ENCODE measurements around the gene TMED5. TPM values are rescaled to one million over a fixed set of nuclear protein-coding genes. Genes with fewer than 3 reads are reported as not detected.
A peak's percentile ranks its signal among the peaks of the same experiment; 100 is the strongest.
"Not testable (repeated sequence)": the region's sequence is repeated elsewhere in the genome, so short reads cannot be mapped to it uniquely, and the experiment has no call there.

Gene TMED5
- total RNA-seq (2014; rRNA removed; shearing (Covaris generic)): 115 and 123 TPM in 2 replicates

DNA sequence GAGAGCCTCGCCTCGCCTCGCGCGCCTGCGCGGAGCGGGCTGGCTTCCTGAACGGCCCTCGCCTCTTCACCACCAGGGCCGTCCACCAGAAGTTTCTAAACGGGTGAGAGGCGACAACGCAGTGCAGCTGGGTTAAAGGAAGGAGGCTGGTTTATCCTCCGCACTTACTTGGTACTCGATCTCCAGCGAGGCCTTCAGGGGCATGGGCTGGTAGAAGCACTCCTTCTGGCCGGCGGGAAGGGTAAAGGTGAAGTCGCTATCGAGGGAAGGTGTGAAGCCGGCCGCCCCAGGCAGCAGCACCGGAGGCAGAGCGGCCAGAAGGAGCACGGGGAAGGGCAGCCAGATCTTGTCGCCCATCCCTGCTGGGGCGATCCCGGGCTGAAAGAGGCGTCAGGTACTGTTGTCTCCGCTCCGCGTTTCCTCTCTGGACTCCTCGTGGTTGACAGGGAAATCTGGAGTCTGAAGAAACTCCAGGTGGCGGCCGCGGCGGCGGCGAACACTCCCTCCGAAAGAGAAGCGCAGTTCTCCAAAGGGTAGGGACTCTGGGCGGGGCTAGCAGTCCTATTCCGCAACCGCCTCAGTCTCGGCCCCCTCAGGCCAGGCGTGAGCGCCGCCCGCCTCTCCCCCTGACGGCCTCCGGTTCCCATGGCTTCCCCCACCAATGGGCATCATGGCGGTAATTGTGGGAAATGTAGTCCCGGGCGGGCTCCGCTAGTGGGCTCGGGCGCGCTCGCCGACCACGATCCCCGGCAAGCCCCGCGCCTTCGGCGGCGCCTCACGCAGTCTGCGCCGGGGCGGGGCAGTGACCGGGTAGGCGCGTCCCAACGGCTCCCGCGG is at the start of gene TMED5:
Gene TMED5 (minus strand): TSS at position 528 of the 837 bp plus-strand sequence. CDS start 171 bp downstream, at position 357.
- DNase-seq: peak; percentile 98
- Histone ChIP-seq H3K4me3 (peak within 1 kb of the TSS; percentile 74), H3K9me3 (replicated peaks) (no peaks in the 10 kb centered on the region), H3K27ac (peak within 1 kb of the TSS; percentile 82), H3K36me3 (peaks cover 5% of the 10 kb centered on the region), H3K27me3 (no peaks in the 10 kb centered on the region), H3K4me1 (no peaks in the 10 kb centered on the region)

DNA sequence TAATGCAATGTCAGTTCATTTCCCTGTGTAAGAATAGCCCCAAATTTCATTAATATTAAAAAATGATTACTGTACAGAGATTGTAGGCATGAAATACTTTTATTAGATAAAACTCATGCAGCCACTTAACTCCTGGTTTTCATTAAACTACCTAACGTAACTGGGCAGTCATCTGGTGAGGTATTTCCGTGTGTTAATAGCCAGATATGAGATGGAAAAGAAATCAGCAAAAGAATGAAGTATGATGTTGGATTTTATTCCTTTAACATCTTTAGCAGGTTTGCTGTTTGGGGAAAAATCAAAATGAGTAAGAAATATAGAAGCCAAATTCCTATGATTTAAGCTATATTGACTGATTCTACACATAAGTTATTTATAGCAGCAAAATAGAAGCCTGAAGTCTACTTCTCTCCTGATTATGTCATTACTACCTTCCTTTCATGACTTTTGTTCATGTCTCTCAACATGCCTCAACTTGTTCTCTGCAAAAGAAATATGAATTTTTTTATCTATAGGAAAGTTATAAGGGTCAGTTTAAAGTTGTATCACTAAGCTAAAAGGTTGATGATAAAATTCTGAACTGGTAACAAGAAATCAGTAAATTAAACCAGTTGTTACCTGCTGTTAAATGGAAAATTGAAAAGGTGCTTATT is 42.9 kb upstream of the TMED5 start:
- Histone ChIP-seq H3K36me3 (peaks cover 36% of the 10 kb centered on the region), H3K4me3 (no peak overlapping the region), H3K9me3 (replicated peaks) (no peaks in the 10 kb centered on the region), H3K4me1 (no peaks in the 10 kb centered on the region), H3K27me3 (no peaks in the 10 kb centered on the region), H3K27ac (no peak overlapping the region)
- DNase-seq: no peak

GRCh38 chr1:93221913-93222312 is 41.7 kb upstream of the TMED5 start:
- Histone ChIP-seq H3K4me1 (no peaks in the 10 kb centered on the region), H3K4me3 (no peak overlapping the region), H3K36me3 (peaks cover 43% of the 10 kb centered on the region), H3K9me3 (replicated peaks) (no peaks in the 10 kb centered on the region), H3K27ac (no peak overlapping the region), H3K27me3 (no peaks in the 10 kb centered on the region)
- DNase-seq: peak; percentile 5 to 7

GRCh38 chr1:93220716-93221115 is 40.5 kb upstream of the TMED5 start:
- not testable (repeated sequence) for H3K4me3 ChIP-seq; H3K27ac ChIP-seq; DNase-seq; H3K4me1 ChIP-seq; H3K27me3 ChIP-seq; H3K9me3 ChIP-seq (replicated peaks)
- H3K36me3 ChIP-seq: peaks cover 51% of the 10 kb centered on the region

GRCh38 chr1:93219443-93219842 is 39.2 kb upstream of the TMED5 start:
- Histone ChIP-seq H3K4me1 (no peaks in the 10 kb centered on the region), H3K9me3 (replicated peaks) (no peaks in the 10 kb centered on the region), H3K27me3 (no peaks in the 10 kb centered on the region), H3K27ac (no peak overlapping the region), H3K4me3 (no peak overlapping the region), H3K36me3 (peaks cover 54% of the 10 kb centered on the region)
- DNase-seq: no peak

- no peak overlapping the region for H3K4me3 ChIP-seq
- no peak for DNase-seq
- H3K9me3 ChIP-seq (replicated peaks): no peaks in the 10 kb centered on the region
- no peaks in the 10 kb centered on the region for H3K27me3 ChIP-seq
- no peak overlapping the region for H3K27ac ChIP-seq
- no peaks in the 10 kb centered on the region for H3K4me1 ChIP-seq
- H3K36me3 ChIP-seq: peaks cover 47% of the 10 kb centered on the region
These were observed 35.1 kb upstream of the TMED5 start for GRCh38 chr1:93215322-93215721.

GRCh38 chr1:93207211-93207610 is 27.0 kb upstream of the TMED5 start:
- H3K36me3 ChIP-seq: peaks cover 33% of the 10 kb centered on the region
- no peak overlapping the region for H3K4me3 ChIP-seq
- H3K27ac ChIP-seq: no peak overlapping the region
- no peaks in the 10 kb centered on the region for H3K4me1 ChIP-seq
- no peaks in the 10 kb centered on the region for H3K27me3 ChIP-seq
- DNase-seq: no peak
- no peaks in the 10 kb centered on the region for H3K9me3 ChIP-seq (replicated peaks)

DNA sequence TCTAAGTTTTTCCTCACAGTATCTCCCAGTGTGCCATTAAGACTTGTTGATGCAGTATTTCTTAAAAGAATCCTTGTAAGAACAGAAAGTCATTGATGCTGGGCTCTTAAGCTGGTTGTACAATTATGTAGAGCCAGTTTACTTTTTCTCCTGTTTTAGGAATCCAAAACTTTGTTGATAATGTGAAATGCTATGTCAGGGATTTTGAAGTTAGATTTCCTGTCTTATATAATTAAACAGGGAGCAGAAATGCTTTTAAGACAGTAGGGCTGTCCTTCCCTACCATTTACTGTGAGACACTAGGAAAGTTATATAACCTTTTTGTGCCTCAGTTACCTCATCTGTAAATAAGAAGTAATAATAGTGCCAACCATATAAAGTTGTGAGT is 26.3 kb upstream of the TMED5 start:
- Histone ChIP-seq H3K27me3 (no peaks in the 10 kb centered on the region), H3K27ac (no peak overlapping the region), H3K4me1 (no peaks in the 10 kb centered on the region), H3K4me3 (no peak overlapping the region), H3K36me3 (peaks cover 34% of the 10 kb centered on the region), H3K9me3 (replicated peaks) (no peaks in the 10 kb centered on the region)
- no peak for DNase-seq

- Histone ChIP-seq H3K4me3 (no peak overlapping the region), H3K4me1 (no peaks in the 10 kb centered on the region), H3K9me3 (replicated peaks) (no peaks in the 10 kb centered on the region), H3K27ac (no peak overlapping the region), H3K36me3 (peaks cover 38% of the 10 kb centered on the region), H3K27me3 (no peaks in the 10 kb centered on the region)
- DNase-seq: no peak
These were observed 25.8 kb upstream of the TMED5 start for GRCh38 chr1:93205892-93206566.

GRCh38 chr1:93200714-93201113 is 20.5 kb upstream of the TMED5 start:
- Histone ChIP-seq H3K27ac (no peak overlapping the region), H3K9me3 (replicated peaks) (no peaks in the 10 kb centered on the region), H3K36me3 (peaks cover 49% of the 10 kb centered on the region), H3K4me3 (no peak overlapping the region), H3K4me1 (0 out of 2 replicates have a peak, but pooled peaks cover 5% of the 10 kb centered on the region), H3K27me3 (no peaks in the 10 kb centered on the region)
- no peak for DNase-seq

GRCh38 chr1:93200086-93200620 is 19.9 kb upstream of the TMED5 start:
- Histone ChIP-seq H3K4me3 (no peak overlapping the region), H3K27me3 (no peaks in the 10 kb centered on the region), H3K27ac (no peak overlapping the region), H3K4me1 (0 out of 2 replicates have a peak, but pooled peaks cover 5% of the 10 kb centered on the region), H3K36me3 (peaks cover 54% of the 10 kb centered on the region), H3K9me3 (replicated peaks) (no peaks in the 10 kb centered on the region)
- DNase-seq: no peak

DNA sequence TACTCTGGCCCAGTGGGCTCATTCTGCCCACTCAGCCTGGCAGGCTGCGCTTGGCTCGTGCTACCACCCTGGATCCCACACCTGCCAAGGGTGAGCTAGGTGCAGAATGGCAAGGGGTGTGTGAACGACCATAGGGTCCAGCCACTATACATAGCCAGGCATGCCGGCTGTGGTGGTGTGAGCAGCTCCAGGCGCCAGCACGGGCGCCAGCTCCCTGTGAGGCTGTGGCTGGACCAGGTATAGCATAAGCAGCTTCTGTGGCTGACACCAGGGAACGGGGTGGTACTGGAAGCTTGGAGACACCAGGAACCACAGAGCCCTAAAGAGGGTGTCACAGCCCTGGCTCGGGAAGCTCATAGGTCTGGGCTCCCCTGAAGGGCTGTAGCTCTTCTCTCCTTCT is 18.9 kb upstream of the TMED5 start:
- peaks cover 58% of the 10 kb centered on the region for H3K36me3 ChIP-seq
- H3K4me1 ChIP-seq: 0 out of 2 replicates have a peak, but pooled peaks cover 5% of the 10 kb centered on the region
- no peak overlapping the region for H3K27ac ChIP-seq
- no peak overlapping the region for H3K4me3 ChIP-seq
- no peak for DNase-seq
- no peaks in the 10 kb centered on the region for H3K27me3 ChIP-seq
- H3K9me3 ChIP-seq (replicated peaks): no peaks in the 10 kb centered on the region

- Histone ChIP-seq H3K36me3 (peaks cover 59% of the 10 kb centered on the region), H3K27ac (no peak overlapping the region), H3K4me1 (0 out of 2 replicates have a peak, but pooled peaks cover 5% of the 10 kb centered on the region), H3K9me3 (replicated peaks) (no peaks in the 10 kb centered on the region), H3K4me3 (no peak overlapping the region), H3K27me3 (no peaks in the 10 kb centered on the region)
- DNase-seq: no peak
These were observed 16.4 kb upstream of the TMED5 start for GRCh38 chr1:93196591-93196990.

- H3K27ac ChIP-seq: no peak overlapping the region
- H3K36me3 ChIP-seq: peaks cover 51% of the 10 kb centered on the region
- 0 out of 2 replicates have a peak, but pooled peaks cover 5% of the 10 kb centered on the region for H3K4me1 ChIP-seq
- no peak for DNase-seq
- H3K9me3 ChIP-seq (replicated peaks): no peaks in the 10 kb centered on the region
- H3K27me3 ChIP-seq: no peaks in the 10 kb centered on the region
- H3K4me3 ChIP-seq: no peak overlapping the region
These were observed 14.2 kb upstream of the TMED5 start for GRCh38 chr1:93194231-93194990.
